ENCODE data around the gene ZNF19. TPM values are rescaled to one million over a fixed set of nuclear protein-coding genes. Genes with fewer than 3 reads are reported as not detected.
A peak's percentile ranks its signal among the peaks of the same experiment; 100 is the strongest.

ZNF19 gene
- total RNA-seq, 1 experiment from 2014 or later: 4.6 TPM

DNA sequence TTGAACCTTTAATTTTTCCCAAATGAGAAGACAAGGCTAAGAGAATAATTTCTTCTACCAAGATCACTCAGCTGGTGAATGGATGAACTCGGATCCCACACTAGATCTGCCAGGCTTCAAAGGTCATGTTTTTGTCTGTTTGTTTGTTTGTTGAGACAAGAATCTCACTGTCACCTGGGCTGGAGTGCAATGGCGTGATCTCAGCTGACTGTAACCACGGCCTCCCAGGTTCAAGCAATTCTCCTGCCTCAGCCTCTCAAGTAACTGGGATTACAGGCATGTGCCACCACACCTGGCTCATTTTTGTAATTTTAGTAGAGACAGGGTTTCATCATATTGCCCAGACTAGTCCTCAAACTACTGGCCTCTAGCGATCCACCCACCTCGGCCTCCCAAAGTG, 6.6 kb downstream of the ZNF19 start:
- intact Hi-C loops (cut with micrococcal nuclease): no loop called here
- peaks cover 8% of the 10 kb centered on the region for H3K4me1 Mint-ChIP-seq (ENCODE audit: insufficient read depth, unreplicated experiment)
- TF ChIP-seq, protein P1, sequence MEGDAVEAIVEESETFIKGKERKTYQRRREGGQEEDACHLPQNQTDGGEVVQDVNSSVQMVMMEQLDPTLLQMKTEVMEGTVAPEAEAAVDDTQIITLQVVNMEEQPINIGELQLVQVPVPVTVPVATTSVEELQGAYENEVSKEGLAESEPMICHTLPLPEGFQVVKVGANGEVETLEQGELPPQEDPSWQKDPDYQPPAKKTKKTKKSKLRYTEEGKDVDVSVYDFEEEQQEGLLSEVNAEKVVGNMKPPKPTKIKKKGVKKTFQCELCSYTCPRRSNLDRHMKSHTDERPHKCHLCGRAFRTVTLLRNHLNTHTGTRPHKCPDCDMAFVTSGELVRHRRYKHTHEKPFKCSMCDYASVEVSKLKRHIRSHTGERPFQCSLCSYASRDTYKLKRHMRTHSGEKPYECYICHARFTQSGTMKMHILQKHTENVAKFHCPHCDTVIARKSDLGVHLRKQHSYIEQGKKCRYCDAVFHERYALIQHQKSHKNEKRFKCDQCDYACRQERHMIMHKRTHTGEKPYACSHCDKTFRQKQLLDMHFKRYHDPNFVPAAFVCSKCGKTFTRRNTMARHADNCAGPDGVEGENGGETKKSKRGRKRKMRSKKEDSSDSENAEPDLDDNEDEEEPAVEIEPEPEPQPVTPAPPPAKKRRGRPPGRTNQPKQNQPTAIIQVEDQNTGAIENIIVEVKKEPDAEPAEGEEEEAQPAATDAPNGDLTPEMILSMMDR (IDR thresholded peaks at IDR 0.05; ENCODE audit: unreplicated experiment): no peak
- no peaks in the 10 kb centered on the region for H3K27me3 Mint-ChIP-seq (ENCODE audit: insufficient read depth, unreplicated experiment)
- no peak for DNase-seq (ENCODE audit: unreplicated experiment)
- CTCF ChIA-PET: interaction anchor here (0.8 to 2.0 kb wide), 3 partner anchors 20 to 129 kb away, joined by 3 to 4 read pairs (median 4); partner anchors contain the start of gene ZNF23
- H3K9me3 Mint-ChIP-seq (ENCODE audit: unreplicated experiment): peaks cover 5% of the 10 kb centered on the region
- POLR2A ChIA-PET: interaction anchor here (5.3 kb wide), 1 partner anchor 20 kb away, joined by 94 read pairs; the partner anchor contains the start of gene ZNF23
- peaks cover 13% of the 10 kb centered on the region for H3K36me3 Mint-ChIP-seq (ENCODE audit: insufficient read depth, unreplicated experiment)
- H3K27ac Mint-ChIP-seq (ENCODE audit: low read depth, unreplicated experiment): no peak overlapping the region
- no TSS peak for BruUV-seq (replicated peaks)
- no peak overlapping the region for H3K4me3 Mint-ChIP-seq (ENCODE audit: unreplicated experiment)

DNA sequence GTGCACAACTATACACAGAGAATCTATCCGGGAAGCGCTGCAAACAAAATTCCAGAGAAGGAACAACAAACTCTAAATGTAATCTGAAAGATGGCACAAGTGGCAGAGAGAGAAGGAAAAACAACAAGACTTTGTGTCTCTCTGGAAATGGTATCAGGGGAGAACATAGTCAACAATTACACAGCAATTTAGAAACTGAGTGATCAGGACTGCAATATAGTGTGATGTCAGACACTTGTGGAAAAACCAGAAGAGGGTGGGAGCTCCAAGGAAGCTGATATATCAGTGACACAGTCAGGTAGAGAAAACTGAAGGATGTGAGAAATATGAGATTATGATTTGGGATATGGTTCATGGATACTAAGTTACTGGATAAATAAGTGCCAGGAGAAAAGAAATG, 8.2 kb downstream of the ZNF19 start:
- Mint-ChIP-seq H3K36me3 (ENCODE audit: insufficient read depth, unreplicated experiment) (peaks cover 26% of the 10 kb centered on the region), H3K4me1 (ENCODE audit: insufficient read depth, unreplicated experiment) (peaks cover 8% of the 10 kb centered on the region), H3K27me3 (ENCODE audit: insufficient read depth, unreplicated experiment) (no peaks in the 10 kb centered on the region), H3K4me3 (ENCODE audit: unreplicated experiment) (no peak overlapping the region), H3K9me3 (ENCODE audit: unreplicated experiment) (peaks cover 7% of the 10 kb centered on the region), H3K27ac (ENCODE audit: low read depth, unreplicated experiment) (no peak overlapping the region)
- TF ChIP-seq, protein P1 (IDR thresholded peaks at IDR 0.05; ENCODE audit: unreplicated experiment): no peak
- intact Hi-C loops (cut with micrococcal nuclease): no loop called here
- no peak for DNase-seq (ENCODE audit: unreplicated experiment)
- CTCF ChIA-PET: interaction anchor here (0.7 to 2.0 kb wide), 4 partner anchors 18 to 829 kb away, joined by 3 to 4 read pairs (median 4); no protein-coding TSS in a partner anchor
- POLR2A ChIA-PET: interaction anchor here (5.3 kb wide), 1 partner anchor 19 kb away, joined by 94 read pairs; the partner anchor contains the start of gene ZNF23
- BruUV-seq (replicated peaks): no TSS peak

DNA sequence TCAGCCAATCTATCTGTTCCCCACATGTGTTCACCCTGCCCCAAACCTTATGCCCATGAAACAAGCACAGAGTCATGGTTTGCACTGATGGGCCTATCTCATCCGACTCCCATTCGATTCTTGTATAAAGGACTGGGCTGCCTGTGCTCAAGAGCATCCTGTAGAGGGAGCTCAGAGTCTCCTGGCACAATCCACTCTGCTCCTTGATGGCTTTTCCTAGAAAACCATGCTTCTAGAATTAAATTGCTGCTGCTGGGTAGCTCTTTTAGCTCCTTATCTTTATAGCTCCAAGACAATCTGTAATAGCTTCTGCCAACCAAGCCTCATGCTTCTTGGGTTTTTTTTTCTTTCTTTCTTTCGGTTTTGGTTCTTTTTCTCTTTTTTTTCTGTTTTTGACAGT, 9.7 kb downstream of the ZNF19 start:
- TF ChIP-seq, protein P1 (IDR thresholded peaks at IDR 0.05; ENCODE audit: unreplicated experiment): peak; percentile 40
- CTCF ChIA-PET: interaction anchor here (0.6 to 1.2 kb wide), 9 partner anchors 10 to 196 kb away, joined by 3 to 8 read pairs (median 4); no protein-coding TSS in a partner anchor
- Mint-ChIP-seq H3K4me1 (ENCODE audit: insufficient read depth, unreplicated experiment) (peaks cover 16% of the 10 kb centered on the region), H3K27me3 (ENCODE audit: insufficient read depth, unreplicated experiment) (no peaks in the 10 kb centered on the region), H3K4me3 (ENCODE audit: unreplicated experiment) (no peak overlapping the region), H3K27ac (ENCODE audit: low read depth, unreplicated experiment) (no peak overlapping the region), H3K9me3 (ENCODE audit: unreplicated experiment) (peaks cover 7% of the 10 kb centered on the region), H3K36me3 (ENCODE audit: insufficient read depth, unreplicated experiment) (peaks cover 29% of the 10 kb centered on the region)
- intact Hi-C loops (cut with micrococcal nuclease): no loop called here
- DNase-seq (ENCODE audit: unreplicated experiment): peak; percentile 44
- POLR2A ChIA-PET: interaction anchor here (0.6 kb wide), 1 partner anchor 453 kb away, joined by 4 read pairs; no protein-coding TSS in a partner anchor
- BruUV-seq (replicated peaks): no TSS peak

DNA sequence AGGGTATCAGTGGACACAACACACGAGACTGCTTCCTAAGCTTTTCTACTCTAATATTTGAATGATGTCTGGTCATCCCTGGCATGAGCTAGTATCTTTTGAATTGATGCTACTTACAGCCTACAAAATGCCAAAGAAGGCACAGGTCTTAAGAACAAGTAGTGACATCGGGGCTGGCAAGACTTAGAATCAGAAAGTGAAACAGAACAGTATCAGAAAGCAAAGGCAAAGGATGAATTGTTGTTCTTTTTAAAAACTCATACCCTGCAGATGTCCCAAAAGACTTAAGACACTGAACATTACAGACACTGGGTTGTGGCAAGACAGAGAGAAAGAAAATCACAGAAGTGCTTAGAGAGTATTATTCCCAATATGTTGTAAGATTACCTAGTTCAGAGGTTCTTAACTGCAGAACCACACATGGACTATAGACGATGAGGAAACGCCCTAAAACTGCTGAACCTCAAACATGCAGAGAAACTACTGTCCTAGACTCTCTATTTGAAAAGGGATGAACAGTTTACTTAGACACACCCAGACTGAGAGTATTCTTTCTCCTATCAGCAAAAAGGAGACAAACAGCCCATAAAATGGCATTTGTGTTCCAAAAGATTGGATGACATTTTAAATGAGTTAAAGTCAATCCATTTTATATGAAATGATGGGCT, 12.5 kb downstream of the ZNF19 start:
- TF ChIP-seq, protein P1 (IDR thresholded peaks at IDR 0.05; ENCODE audit: unreplicated experiment): no peak
- no TSS peak for BruUV-seq (replicated peaks)
- Mint-ChIP-seq H3K27me3 (ENCODE audit: insufficient read depth, unreplicated experiment) (no peaks in the 10 kb centered on the region), H3K4me3 (ENCODE audit: unreplicated experiment) (no peak overlapping the region), H3K4me1 (ENCODE audit: insufficient read depth, unreplicated experiment) (peaks cover 8% of the 10 kb centered on the region), H3K9me3 (ENCODE audit: unreplicated experiment) (peaks cover 7% of the 10 kb centered on the region), H3K27ac (ENCODE audit: low read depth, unreplicated experiment) (no peak overlapping the region), H3K36me3 (ENCODE audit: insufficient read depth, unreplicated experiment) (peaks cover 29% of the 10 kb centered on the region)
- ChIA-PET POLR2A (interaction anchor here (1.2 to 2.5 kb wide), 2 partner anchors 8 to 14 kb away, joined by 4 to 11 read pairs; partner anchors contain the start of gene ZNF23), CTCF (no interaction called here)
- intact Hi-C loops (cut with micrococcal nuclease): no loop called here
- DNase-seq (ENCODE audit: unreplicated experiment): no peak

Measured in MCF 10A (cell line).